CD4-positive, alpha-beta T cell treated with Interleukin-6 at 100 ng/mL for 8 hours (primary cell): ENCODE data around the gene SCGB3A2.

Source experiments
- DNase-seq: peaks from one replicate; pipeline ENCODE4 v3.0.0-alpha.2; 2020; ENCODE audit warnings: mixed read lengths, low spot score

SCGB3A2 gene, protein sequence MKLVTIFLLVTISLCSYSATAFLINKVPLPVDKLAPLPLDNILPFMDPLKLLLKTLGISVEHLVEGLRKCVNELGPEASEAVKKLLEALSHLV

DNA sequence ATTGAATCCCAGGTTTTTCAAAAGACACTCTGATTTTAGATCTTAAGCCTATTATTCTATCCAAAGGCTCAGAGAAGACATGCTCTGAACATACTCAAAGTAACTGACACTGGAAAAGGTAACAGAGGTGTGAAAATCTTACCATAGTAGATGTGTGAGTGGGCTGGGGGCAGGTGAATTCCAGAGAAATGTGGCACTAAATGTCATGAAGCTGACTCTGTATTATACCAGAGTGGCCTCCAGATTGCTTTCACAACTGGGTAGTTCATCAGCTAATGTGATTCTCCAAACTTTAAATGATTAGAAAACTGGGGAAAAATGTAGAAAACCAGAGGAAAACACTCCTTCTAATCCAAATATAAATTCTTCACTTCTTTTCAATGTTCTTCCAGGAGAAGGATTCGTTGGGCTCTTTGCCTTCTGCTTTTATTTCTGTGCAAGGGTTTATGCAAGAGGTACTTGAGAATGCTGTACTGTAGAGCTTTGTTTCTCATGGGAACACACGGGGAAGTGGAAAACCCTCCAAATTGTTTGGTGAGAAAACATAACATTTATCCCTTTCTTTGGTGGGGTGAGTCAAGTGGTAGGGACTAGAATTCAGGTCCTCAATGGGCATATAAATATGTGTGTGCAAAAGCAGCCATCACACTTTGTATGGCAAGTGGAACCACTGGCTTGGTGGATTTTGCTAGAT lies at the start of gene SCGB3A2:
SCGB3A2 (plus strand) TSS at position 646 of the 694 bp plus-strand sequence. CDS start 93 bp downstream, outside the sequence.
- no peak for DNase-seq

- DNase-seq, result no peak
These were observed 48.5 kb upstream of the SCGB3A2 start for GRCh38 chr5:147830035-147830434.

- no peak for DNase-seq
These were observed 47.0 kb upstream of the SCGB3A2 start, which contains the start of gene SPINK1 for GRCh38 chr5:147831465-147831864. SPINK1 (minus strand) TSS chr5:147831671; CDS start chr5:147831577, 94 bp downstream.

DNA sequence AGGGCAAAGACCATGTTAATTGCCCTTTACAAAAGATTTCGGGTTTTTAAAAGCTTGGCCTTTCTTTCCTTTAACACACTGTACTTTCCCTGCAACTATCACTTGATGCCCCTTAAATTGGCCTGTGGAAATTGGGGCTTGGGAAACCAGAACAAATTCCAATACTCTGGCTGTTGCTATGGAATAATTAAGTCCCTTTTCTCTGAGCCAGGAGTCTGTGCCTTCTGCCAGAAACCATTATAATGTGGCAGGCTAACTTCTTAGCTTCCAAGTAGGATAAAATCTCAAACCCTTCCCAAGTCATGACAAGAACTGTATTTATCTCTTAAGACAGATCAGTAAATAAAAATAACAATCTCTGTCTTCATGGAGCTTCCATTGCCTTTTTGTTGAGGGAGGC lies 46.0 kb upstream of the SCGB3A2 start:
- DNase-seq, result no peak

GRCh38 chr5:147835386-147835798 lies 43.1 kb upstream of the SCGB3A2 start:
- DNase-seq, result no peak

DNA sequence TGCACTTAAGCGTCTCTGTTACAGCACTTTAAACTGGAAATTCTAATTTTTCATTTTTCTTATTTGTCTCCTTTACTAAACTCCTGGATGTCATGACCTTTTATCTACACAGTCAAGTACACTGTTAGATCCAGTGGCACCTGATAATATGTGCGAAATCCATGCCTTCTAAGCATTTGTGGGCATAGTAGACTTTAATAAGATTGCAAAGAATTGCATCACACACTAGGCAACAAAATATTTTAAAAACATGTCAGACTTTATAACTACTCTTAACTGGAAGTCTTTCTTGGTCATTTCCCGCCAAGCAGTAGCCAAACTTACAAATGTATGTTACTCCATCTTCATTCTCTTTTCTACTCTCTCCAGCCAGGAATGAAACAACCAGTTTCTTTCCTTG lies 42.1 kb upstream of the SCGB3A2 start:
- no peak for DNase-seq

DNA sequence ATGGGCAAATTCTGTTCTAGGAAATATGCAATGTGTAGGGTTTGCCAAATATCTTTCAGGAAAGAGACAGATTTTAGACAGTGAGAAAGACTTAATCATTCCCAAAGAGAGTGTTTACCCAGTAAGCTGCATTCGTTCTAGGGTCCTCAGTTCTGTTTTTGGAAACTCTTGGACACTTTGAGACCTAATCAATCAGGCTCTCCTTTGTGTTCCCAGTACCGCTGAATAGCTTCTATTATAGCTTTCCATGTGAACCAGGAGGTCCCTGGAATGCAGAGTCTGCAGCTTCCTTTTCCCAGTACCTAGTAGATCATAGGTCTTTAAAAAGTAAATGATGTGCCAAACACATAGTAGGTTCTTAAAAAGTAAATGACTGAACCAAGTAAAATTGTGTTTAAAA lies 35.6 kb upstream of the SCGB3A2 start:
- no peak for DNase-seq

DNA sequence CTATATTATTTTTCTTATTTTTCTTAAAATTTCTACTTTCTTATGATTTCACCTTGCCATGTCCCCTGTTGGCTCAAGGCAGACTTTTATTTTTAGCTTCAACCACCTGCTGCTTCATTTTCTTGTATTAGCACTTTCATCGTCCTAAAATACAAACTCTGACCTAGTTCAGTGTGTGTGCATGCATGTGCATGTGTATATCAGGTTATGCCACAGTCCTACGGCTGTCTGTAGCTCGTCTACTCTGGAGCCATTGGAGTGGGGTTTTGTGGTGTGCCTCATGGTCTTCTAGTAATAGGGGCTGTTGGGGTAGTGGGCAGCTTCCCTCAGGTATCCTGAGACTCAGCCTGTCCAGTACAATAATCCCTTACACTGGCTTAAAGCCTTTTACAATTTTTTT lies 33.7 kb upstream of the SCGB3A2 start:
- no peak for DNase-seq

DNA sequence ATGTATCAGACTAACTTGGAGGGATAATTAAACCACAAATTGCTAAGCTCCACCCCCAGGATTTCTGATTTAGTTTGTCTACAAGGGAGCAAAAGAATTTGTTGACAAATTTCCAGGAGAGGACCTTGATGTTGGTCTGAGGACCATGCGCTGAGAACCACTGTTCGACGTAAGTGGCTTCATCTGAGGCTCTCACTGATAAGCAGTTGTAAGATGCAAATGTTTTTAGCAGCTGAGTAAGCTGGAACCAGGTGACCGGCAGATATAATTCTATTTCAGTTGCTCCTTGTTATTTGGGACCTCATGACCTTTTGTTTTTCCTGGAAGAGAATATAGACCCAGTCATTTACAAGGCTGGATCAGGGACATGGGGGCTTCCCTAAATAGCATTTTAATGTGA lies 32.9 kb upstream of the SCGB3A2 start:
- no peak for DNase-seq

DNA sequence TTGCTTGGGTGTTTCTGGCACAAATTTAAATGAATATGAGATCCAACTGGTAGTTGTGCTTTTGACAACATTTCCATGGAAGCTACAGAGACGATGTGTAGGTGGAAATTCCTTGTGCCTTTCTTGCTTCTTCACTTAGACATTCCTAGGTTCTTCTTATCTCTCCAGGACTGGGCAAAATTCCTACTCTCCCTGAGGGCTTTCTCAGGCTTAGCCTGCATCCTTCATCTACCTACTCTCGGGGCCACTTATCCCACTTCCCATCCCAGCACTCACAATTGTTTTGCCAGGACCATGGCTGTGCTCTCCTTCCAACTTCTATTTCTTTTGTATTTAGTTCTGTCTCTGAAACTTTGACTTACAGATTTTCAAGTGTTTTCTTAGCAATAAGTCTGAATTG lies 29.3 kb upstream of the SCGB3A2 start:
- DNase-seq, result no peak

DNA sequence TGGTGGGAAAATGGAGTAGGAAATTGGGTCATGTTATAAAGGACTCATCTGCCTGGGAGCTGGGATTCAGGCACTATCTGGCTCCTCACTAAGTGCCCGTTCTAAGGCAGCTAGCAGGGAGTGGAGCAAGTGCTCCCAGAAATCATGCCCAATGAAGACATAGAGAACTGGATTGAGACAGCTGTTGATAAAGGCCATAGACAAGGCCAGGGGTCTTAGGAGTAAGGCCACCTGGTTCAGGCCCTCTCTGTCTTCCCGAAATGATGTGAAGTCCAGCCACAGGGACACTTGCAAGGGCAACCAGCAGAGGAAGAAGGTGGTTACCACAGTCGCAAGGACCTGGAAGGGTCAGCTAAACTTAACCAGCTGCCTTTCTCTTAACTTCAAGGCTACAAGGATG lies 26.9 kb upstream of the SCGB3A2 start:
- no peak for DNase-seq

DNA sequence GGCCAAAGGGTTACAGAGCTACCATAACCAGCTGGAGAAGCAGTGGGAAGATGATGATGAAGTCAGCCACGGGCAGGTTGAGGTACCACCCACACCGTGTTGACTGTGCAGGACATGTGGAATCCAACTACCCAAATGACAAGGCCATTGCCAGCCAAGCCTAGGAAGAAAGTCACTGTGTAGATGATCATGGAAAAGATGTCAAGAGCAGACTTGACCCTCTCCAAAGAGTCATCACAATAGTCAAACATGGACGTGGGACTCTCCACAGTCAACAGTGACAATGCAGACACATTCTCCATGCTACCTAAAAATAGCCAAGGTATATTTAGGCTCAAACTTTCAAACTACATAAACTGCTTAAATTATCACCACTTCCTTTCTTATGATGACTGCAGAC lies 26.1 kb upstream of the SCGB3A2 start:
- no peak for DNase-seq

- DNase-seq, result no peak
These were observed 25.0 kb upstream of the SCGB3A2 start for GRCh38 chr5:147853372-147853987.

DNA sequence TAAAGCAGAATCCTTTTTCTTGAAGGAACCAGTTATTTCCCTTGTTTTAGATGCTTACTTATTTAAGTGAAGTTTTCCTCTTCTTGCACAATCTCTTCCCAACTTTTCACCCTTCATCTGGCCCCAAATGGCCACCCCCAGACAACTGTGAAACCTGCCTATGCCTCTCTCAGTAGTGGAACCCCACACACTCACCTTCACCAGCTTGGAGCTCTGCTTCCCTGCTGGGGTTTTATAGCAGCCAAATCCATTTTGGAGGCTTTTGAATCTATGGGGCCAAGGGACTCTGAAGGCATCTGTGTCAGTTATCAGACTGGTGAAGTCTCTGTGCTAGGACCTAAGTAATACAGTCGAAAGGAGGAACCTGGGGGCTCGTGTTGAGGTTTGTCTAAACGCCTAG lies 24.2 kb upstream of the SCGB3A2 start:
- DNase-seq, result no peak

DNA sequence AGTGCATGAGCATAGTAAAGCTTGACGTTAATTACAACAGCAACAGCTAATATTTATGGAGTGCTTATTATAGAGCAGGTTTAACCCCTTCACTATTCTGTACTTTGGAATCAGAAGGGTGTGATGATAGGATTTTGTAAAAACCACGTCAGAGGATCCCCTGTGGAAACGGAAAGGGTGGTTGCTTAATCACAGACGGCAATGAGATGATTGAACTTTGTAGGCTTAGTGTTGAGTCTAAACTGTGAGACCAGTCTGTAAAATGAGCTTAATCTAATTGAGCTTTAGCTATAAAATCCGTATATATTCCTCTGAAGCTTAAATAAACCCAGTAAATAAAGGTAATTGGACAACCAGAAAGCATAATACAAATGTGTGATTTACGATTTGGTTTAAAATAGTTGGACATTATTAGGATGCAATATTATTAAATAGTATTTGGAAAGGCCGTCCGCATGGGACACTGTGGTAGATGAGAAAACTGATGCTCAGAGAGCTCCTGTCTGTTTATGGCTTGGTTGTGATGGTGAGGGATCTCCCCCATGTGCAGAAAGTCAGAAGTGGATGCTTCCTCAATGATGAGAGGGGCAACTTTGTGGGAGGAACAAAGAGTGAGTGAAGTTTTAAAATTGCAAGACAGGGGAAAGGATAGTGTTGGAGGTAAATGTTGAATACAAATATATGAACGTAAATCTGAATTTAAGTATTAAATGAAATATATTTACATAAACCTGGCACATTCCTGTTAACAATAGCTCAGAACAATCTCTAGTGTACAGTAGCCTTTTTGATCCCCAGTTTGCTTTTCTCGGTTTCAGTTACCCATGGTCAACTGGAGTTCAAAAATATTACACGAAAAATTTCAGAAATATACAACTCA lies 23.4 kb upstream of the SCGB3A2 start:
- no peak for DNase-seq

GRCh38 chr5:147855774-147856069 lies 22.8 kb upstream of the SCGB3A2 start:
- no peak for DNase-seq

- no peak for DNase-seq
These were observed 21.7 kb upstream of the SCGB3A2 start for GRCh38 chr5:147856801-147857200.

- peak; percentile 32 for DNase-seq
These were observed 21.0 kb upstream of the SCGB3A2 start for GRCh38 chr5:147857302-147858129.

DNA sequence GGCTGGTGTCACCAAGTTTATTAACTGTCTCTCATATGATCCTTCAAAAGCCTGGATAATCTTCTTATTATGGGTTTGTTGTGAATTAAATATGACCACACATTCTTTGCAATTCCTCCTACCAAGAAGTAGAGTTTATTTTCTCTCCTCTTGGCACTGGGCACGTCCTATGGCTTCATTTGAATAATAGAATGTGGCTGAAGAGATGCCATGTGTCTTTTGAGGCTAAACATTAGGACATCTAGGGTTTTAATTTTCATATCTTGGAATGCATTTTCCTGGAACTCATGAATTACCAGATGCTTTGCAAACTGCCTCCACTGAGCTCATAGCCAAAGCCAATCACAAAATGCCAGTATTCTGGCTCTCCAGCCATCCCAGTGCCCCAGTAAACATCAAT lies 19.9 kb upstream of the SCGB3A2 start:
- no peak for DNase-seq

- no peak for DNase-seq
These were observed 18.4 kb upstream of the SCGB3A2 start for GRCh38 chr5:147859962-147860640.

DNA sequence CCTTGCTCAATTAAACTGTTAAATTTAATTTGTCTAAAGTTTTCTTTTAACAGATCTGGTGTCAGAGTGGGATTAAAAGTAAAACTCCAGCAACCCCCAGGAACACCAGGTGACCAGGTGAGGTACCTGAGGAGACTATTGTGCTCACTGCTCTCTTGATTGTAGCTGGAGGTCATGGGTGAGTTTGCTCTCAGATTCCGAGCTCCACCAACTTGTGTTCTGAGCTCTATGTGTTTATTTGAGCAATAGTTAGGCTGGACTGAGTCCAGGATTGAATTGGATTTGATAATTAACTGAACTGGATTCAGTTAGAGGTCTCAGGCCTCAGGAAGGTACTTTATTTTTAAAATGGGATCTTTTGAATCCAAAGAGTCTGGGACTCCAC lies 17.9 kb upstream of the SCGB3A2 start:
- no peak for DNase-seq
